H1 (cell line): Measurements from ENCODE around the gene HOXD10. TPM values are rescaled to one million over a fixed set of nuclear protein-coding genes. Genes with fewer than 3 reads are reported as not detected.

ENCODE experiments used
- BRCA1 ChIP-seq: IDR thresholded peaks from 2 replicates; pipeline ENCODE4 v1.6.1; 2012; ENCODE audit warnings: low read depth, low read length, improper control_type of control experiment
- CTBP2 ChIP-seq: IDR thresholded peaks from 2 replicates; pipeline ENCODE4 v1.7.0; 2011; ENCODE audit warnings: borderline replicate concordance, mild to moderate bottlenecking, moderate library complexity, mixed read lengths, low read length; ENCODE audit not compliant: insufficient read depth, insufficient read length
- KDM4A ChIP-seq: IDR thresholded peaks from one replicate; pipeline ENCODE4 v1.7.1; 2012; ENCODE audit warnings: low read depth, mild to moderate bottlenecking, moderate library complexity, low read length, inconsistent platforms; ENCODE audit not compliant: severe bottlenecking
- NANOG ChIP-seq: IDR thresholded peaks from 2 replicates; pipeline ENCODE4 v1.6.1; 2011; ENCODE audit warnings: low read length, low read depth, mild to moderate bottlenecking, inconsistent platforms; ENCODE audit not compliant: insufficient read depth, poor library complexity, severe bottlenecking
- polyA plus RNA-seq, 7 experiments: library from polyadenylated mRNA; depleted of rRNA in 3 of 7; stranded (reverse) in 5 of 7; unstranded in 2 of 7; fragments of >200 nt in 5 of 7; fragments of 200-250 nt in 2 of 7; gene quantifications; 1 replicate in 5 of 7; 2 replicates in 1 of 7; 4 replicates in 1 of 7; pipeline versions ENCODE4 v1.2.1 to v1.2.3, GENCODE V29; 2011 to 2013; ENCODE audit warnings: missing spikeins in 2 of 7, mixed read lengths in 2 of 7
- total RNA-seq: library from RNA; stranded (reverse); fragmentation: NEBNext Ultra II Directional; extraction: Animal tissue kit (Norgen Biotek cat#: 25700); gene quantifications from 2 replicates; pipeline ENCODE4 v1.2.1, GENCODE V29; 2021
- TF ChIP-seq, protein P1 (sequence below): fragments of 300-600 bp; sonication (generic); IDR thresholded peaks from 2 replicates; pipeline ENCODE4 v1.7.1; 2012; ENCODE audit warnings: low read length, moderate library complexity, mild to moderate bottlenecking, inconsistent platforms; ENCODE audit not compliant: insufficient replicate concordance
- TF ChIP-seq, protein P2 (sequence below): IDR thresholded peaks from 2 replicates; pipeline ENCODE4 v1.6.1; 2012; ENCODE audit warnings: low read length, inconsistent platforms

Gene HOXD10
- total and polyA plus RNA-seq, 2 of the 8 experiments (the other 6 are each of a cell fraction or from before 2014, with no cell fraction given): not detected

DNA sequence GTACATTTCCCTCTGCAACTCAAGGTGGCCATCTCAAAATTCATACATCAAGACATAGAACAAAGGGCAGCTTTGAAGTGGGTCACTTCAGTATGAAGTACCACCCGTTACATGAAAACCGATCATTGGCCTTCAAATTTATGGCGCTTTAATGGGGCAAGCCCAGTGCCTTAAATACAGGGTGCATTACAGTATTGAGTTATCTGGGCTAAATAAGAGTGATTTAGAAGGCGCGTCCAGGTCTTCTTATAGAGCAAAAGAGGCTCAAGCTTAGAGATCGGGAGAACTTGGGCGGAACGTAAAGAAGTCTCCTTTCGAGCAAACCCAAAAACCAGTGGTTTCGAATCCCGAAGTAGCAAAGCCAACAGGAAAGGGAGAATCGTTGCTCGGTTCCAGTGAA lies 47.6 kb downstream of the HOXD10 start (continued):
- TF ChIP-seq KDM4A: no peak
- TF ChIP-seq CTBP2: no peak
- TF ChIP-seq, protein P1, sequence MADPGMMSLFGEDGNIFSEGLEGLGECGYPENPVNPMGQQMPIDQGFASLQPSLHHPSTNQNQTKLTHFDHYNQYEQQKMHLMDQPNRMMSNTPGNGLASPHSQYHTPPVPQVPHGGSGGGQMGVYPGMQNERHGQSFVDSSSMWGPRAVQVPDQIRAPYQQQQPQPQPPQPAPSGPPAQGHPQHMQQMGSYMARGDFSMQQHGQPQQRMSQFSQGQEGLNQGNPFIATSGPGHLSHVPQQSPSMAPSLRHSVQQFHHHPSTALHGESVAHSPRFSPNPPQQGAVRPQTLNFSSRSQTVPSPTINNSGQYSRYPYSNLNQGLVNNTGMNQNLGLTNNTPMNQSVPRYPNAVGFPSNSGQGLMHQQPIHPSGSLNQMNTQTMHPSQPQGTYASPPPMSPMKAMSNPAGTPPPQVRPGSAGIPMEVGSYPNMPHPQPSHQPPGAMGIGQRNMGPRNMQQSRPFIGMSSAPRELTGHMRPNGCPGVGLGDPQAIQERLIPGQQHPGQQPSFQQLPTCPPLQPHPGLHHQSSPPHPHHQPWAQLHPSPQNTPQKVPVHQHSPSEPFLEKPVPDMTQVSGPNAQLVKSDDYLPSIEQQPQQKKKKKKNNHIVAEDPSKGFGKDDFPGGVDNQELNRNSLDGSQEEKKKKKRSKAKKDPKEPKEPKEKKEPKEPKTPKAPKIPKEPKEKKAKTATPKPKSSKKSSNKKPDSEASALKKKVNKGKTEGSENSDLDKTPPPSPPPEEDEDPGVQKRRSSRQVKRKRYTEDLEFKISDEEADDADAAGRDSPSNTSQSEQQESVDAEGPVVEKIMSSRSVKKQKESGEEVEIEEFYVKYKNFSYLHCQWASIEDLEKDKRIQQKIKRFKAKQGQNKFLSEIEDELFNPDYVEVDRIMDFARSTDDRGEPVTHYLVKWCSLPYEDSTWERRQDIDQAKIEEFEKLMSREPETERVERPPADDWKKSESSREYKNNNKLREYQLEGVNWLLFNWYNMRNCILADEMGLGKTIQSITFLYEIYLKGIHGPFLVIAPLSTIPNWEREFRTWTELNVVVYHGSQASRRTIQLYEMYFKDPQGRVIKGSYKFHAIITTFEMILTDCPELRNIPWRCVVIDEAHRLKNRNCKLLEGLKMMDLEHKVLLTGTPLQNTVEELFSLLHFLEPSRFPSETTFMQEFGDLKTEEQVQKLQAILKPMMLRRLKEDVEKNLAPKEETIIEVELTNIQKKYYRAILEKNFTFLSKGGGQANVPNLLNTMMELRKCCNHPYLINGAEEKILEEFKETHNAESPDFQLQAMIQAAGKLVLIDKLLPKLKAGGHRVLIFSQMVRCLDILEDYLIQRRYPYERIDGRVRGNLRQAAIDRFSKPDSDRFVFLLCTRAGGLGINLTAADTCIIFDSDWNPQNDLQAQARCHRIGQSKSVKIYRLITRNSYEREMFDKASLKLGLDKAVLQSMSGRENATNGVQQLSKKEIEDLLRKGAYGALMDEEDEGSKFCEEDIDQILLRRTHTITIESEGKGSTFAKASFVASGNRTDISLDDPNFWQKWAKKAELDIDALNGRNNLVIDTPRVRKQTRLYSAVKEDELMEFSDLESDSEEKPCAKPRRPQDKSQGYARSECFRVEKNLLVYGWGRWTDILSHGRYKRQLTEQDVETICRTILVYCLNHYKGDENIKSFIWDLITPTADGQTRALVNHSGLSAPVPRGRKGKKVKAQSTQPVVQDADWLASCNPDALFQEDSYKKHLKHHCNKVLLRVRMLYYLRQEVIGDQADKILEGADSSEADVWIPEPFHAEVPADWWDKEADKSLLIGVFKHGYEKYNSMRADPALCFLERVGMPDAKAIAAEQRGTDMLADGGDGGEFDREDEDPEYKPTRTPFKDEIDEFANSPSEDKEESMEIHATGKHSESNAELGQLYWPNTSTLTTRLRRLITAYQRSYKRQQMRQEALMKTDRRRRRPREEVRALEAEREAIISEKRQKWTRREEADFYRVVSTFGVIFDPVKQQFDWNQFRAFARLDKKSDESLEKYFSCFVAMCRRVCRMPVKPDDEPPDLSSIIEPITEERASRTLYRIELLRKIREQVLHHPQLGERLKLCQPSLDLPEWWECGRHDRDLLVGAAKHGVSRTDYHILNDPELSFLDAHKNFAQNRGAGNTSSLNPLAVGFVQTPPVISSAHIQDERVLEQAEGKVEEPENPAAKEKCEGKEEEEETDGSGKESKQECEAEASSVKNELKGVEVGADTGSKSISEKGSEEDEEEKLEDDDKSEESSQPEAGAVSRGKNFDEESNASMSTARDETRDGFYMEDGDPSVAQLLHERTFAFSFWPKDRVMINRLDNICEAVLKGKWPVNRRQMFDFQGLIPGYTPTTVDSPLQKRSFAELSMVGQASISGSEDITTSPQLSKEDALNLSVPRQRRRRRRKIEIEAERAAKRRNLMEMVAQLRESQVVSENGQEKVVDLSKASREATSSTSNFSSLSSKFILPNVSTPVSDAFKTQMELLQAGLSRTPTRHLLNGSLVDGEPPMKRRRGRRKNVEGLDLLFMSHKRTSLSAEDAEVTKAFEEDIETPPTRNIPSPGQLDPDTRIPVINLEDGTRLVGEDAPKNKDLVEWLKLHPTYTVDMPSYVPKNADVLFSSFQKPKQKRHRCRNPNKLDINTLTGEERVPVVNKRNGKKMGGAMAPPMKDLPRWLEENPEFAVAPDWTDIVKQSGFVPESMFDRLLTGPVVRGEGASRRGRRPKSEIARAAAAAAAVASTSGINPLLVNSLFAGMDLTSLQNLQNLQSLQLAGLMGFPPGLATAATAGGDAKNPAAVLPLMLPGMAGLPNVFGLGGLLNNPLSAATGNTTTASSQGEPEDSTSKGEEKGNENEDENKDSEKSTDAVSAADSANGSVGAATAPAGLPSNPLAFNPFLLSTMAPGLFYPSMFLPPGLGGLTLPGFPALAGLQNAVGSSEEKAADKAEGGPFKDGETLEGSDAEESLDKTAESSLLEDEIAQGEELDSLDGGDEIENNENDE: no peak
- TF ChIP-seq BRCA1: no peak
- TF ChIP-seq, protein P2, sequence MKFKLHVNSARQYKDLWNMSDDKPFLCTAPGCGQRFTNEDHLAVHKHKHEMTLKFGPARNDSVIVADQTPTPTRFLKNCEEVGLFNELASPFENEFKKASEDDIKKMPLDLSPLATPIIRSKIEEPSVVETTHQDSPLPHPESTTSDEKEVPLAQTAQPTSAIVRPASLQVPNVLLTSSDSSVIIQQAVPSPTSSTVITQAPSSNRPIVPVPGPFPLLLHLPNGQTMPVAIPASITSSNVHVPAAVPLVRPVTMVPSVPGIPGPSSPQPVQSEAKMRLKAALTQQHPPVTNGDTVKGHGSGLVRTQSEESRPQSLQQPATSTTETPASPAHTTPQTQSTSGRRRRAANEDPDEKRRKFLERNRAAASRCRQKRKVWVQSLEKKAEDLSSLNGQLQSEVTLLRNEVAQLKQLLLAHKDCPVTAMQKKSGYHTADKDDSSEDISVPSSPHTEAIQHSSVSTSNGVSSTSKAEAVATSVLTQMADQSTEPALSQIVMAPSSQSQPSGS: no peak
- no peak for TF ChIP-seq NANOG
- TF ChIP-seq, all 59 proteins: peak for 0
